HepG2 (cell line): ENCODE data around the gene PIK3R3. TPM values are rescaled to one million over a fixed set of nuclear protein-coding genes. Genes with fewer than 3 reads are reported as not detected.
"Not testable (repeated sequence)": the region's sequence is repeated elsewhere in the genome, so short reads cannot be mapped to it uniquely, and the experiment has no call there.

Experiments used
- ATAC-seq: fragments of 200-7000 bp; cut with Tn5 transposase; 3 replicates; pipeline ENCODE4 v1.9.1; 2020; ENCODE audit warnings: mild to moderate bottlenecking, moderate library complexity
- BruUV-seq: library from RNA; stranded (reverse); fragments of 400-500 nt; replicated peaks from 2 replicates; lab custom pipeline; 2021; lab: Mats Ljungman, UMichigan
- CTCF ChIA-PET: fragments of 300-600 bp; formaldehyde crosslinking; extraction: SDS; loops from one replicate; lab custom pipeline; 2021; ENCODE audit warnings: low total read pairs, inconsistent platforms, low intra/inter-chr PET ratio; lab: Yijun Ruan, JAX
- POLR2A ChIA-PET: fragments of 350-600 bp; sonication (Branson Sonifier 250); formaldehyde crosslinking; loops from one replicate; lab custom pipeline; 2020; ENCODE audit warnings: antibody characterized with exemption, inconsistent platforms; lab: Yijun Ruan, JAX
- DNase-seq: peaks from one replicate; pipeline ENCODE4 v3.0.0-alpha.2; 2015; ENCODE audit warnings: low spot score
- FAIRE-seq: peaks from 3 replicates; lab custom pipeline; 2011; peaks lifted over from hg19 to GRCh38; lab: Jason Lieb, UNC
- H2AFZ ChIP-seq: one replicate; pipeline ENCODE4 v1.6.1; 2011; ENCODE audit warnings: low read length, inconsistent platforms
- H3K27ac ChIP-seq: fragments of 300-600 bp; 3 replicates; pipeline ENCODE4 v1.8.0; 2011; ENCODE audit warnings: mixed run types, mild to moderate bottlenecking, mixed read lengths, low read length, inconsistent platforms; ENCODE audit not compliant: insufficient read depth; ENCODE audit errors: extremely low read length
- H3K27me3 ChIP-seq, 2 experiments: fragments of 200-600 bp in 1 of 2; 2 replicates in 1 of 2; 3 replicates in 1 of 2; pipeline versions ENCODE4 v1.6.0 to v1.8.0; 2011; ENCODE audit warnings: low read length in 2 of 2, mild to moderate bottlenecking in 2 of 2, moderate library complexity in 2 of 2, inconsistent platforms in 1 of 2; ENCODE audit not compliant: insufficient read depth in 2 of 2, control insufficient read depth in 1 of 2
- H3K36me3 ChIP-seq, 2 experiments: fragments of 200-600 bp in 1 of 2; replicated peaks in 1 of 2; 2 replicates in 1 of 2; 3 replicates in 1 of 2; pipeline versions ENCODE4 v1.5.1 to v1.8.0; 2011; ENCODE audit warnings: low read length in 2 of 2, inconsistent platforms in 1 of 2; ENCODE audit not compliant: insufficient read depth in 2 of 2, control insufficient read depth in 1 of 2
- H3K4me1 ChIP-seq: 2 replicates; pipeline ENCODE4 v1.5.1; 2012; ENCODE audit warnings: low read length, inconsistent platforms; ENCODE audit not compliant: insufficient read depth
- H3K4me2 ChIP-seq: 2 replicates; pipeline ENCODE4 v1.6.0; 2011; ENCODE audit warnings: low read depth, low read length, inconsistent platforms
- H3K4me3 ChIP-seq, 3 experiments: fragments of 200-600 bp in 1 of 3; sonication (generic), shearing (Covaris generic) in 1 of 3; replicated peaks in 1 of 3; 2 replicates each; pipeline ENCODE4 v1.5.1; 2011 to 2016; ENCODE audit warnings: low read length in 3 of 3, inconsistent platforms in 2 of 3, low read depth in 2 of 3, mild to moderate bottlenecking in 2 of 3, control low read depth in 1 of 3, mixed read lengths in 1 of 3; ENCODE audit not compliant: insufficient read depth in 1 of 3
- H3K79me2 ChIP-seq: one replicate; pipeline ENCODE4 v1.6.1; 2011; ENCODE audit warnings: low read length, inconsistent platforms; ENCODE audit not compliant: insufficient read depth
- H3K9ac ChIP-seq: 2 replicates; pipeline ENCODE4 v1.6.0; 2011; ENCODE audit warnings: mild to moderate bottlenecking, low read depth, low read length, inconsistent platforms; ENCODE audit not compliant: insufficient read depth
- H3K9me3 ChIP-seq: 2 replicates; pipeline ENCODE4 v1.5.1; 2012; ENCODE audit warnings: mild to moderate bottlenecking, low read length
- H4K20me1 ChIP-seq: 2 replicates; pipeline ENCODE4 v1.6.0; 2011; ENCODE audit warnings: inconsistent platforms, mild to moderate bottlenecking, low read length, moderate library complexity; ENCODE audit not compliant: insufficient read depth
- CEBPB ChIP-seq: IDR thresholded peaks from 2 replicates; pipeline ENCODE4 v1.6.1; 2011; ENCODE audit warnings: low read depth, low read length, improper control_type of control experiment, borderline replicate concordance
- IKZF1 ChIP-seq: fragments of 450-650 bp; IDR thresholded peaks from 2 replicates; pipeline ENCODE4 v1.7.1; 2016
- JUN ChIP-seq: sonication (generic); formaldehyde crosslinking; IDR thresholded peaks from 2 replicates; pipeline ENCODE4 v1.4.0; 2020; ENCODE audit warnings: mild to moderate bottlenecking, missing genetic modification reagents
- MBD4 ChIP-seq: IDR thresholded peaks from 2 replicates; pipeline ENCODE4 v1.6.1; 2012; ENCODE audit warnings: low read length, inconsistent platforms, borderline replicate concordance
- NR2F1 ChIP-seq, 2 experiments: fragments of 450-650 bp in 1 of 2; formaldehyde crosslinking in 1 of 2; IDR thresholded peaks; 2 replicates each; pipeline versions ENCODE4 v1.5.0 to v1.6.1; 2016 to 2020; ENCODE audit warnings: mild to moderate bottlenecking in 1 of 2, missing compliant biosample characterization in 1 of 2, missing genetic modification reagents in 1 of 2, moderate library complexity in 1 of 2
- WGBS: methylation state at CpG from one replicate; pipeline ENCODE4 v1.1.6; 2017; ENCODE audit warnings: low lambda C conversion rate; 5-methylcytosine and 5-hydroxymethylcytosine counted together
- in situ Hi-C: cut with HindIII; loops from 2 replicates; pipeline ENCODE4 v1.10.0; 2017; ENCODE audit warnings: low pct_unique_long_range_greater_than_20kb; ENCODE audit not compliant: extremely low pct_ligation_motif_present
- intact Hi-C: fragments of 100-400 bp; cut with micrococcal nuclease; formaldehyde crosslinking; loops from one replicate; pipeline ENCODE4 v1.10.0; 2022; ENCODE audit not compliant: unreplicated experiment
- polyA plus RNA-seq, 8 experiments: library from polyadenylated mRNA; depleted of rRNA in 3 of 8; stranded (reverse) in 7 of 8; unstranded in 1 of 8; fragments of >200 nt; fragmentation: Illumina TruSeq in 4 of 8; extraction: Trizol in 4 of 8; gene quantifications; 2 replicates each; pipeline versions ENCODE4 v1.2.1 to v1.2.3, GENCODE V29; 2011 to 2016; ENCODE audit warnings: low read depth in 4 of 8, missing spikeins in 1 of 8, mixed read lengths in 1 of 8; ENCODE audit not compliant: insufficient read depth in 1 of 8
- total RNA-seq, 5 experiments: library from RNA; depleted of rRNA; stranded (reverse); fragments of >200 nt; fragmentation: Illumina TruSeq; extraction: Trizol; gene quantifications; 2 replicates each; pipeline ENCODE4 v1.2.3, GENCODE V29; 2016; ENCODE audit warnings: low read depth in 1 of 5
- TF ChIP-seq, protein P1 (sequence below): sonication (generic); formaldehyde crosslinking; IDR thresholded peaks from 2 replicates; pipeline ENCODE4 v1.8.0; 2022; ENCODE audit warnings: low read depth, missing genetic modification reagents

PIK3R3 gene
- total and polyA plus RNA-seq, 2 of the 13 experiments (the other 11 are each of a cell fraction or from before 2014, with no cell fraction given) = 0.37 to 6.9 TPM

GRCh38 chr1:46096269-46097148 is 35.9 kb downstream of the PIK3R3 start:
- DNase-seq (no peak), ATAC-seq (no peak), FAIRE-seq (no peak)
- H4K20me1 ChIP-seq = no peaks in the 10 kb centered on the region
- H3K9ac ChIP-seq = no peak overlapping the region
- no peaks in the 10 kb centered on the region for H3K36me3 ChIP-seq
- H3K9me3 ChIP-seq = no peaks in the 10 kb centered on the region
- H3K27ac ChIP-seq = no peak overlapping the region
- no peaks in the 10 kb centered on the region for H3K4me1 ChIP-seq
- no peak overlapping the region for H3K4me3 ChIP-seq
- 76% methylated on average over 10 of the region's 10 CpGs for WGBS
- H2AFZ ChIP-seq = no peak overlapping the region
- no peaks in the 10 kb centered on the region for H3K27me3 ChIP-seq
- in situ Hi-C loops (no loop called here), intact Hi-C loops (no loop called here)
- BruUV-seq = no TSS peak
- no peak overlapping the region for H3K4me2 ChIP-seq
- POLR2A ChIA-PET = no interaction called here
- H3K79me2 ChIP-seq = no peaks in the 10 kb centered on the region
- TF ChIP-seq IKZF1 = no peak
- peak; percentile 59; the same call in 1 of the 2 replicates for TF ChIP-seq CEBPB
- no peak for TF ChIP-seq NR2F1 (CRISPR knock-in tag; IDR thresholded peaks at IDR 0.05)
- no peak for TF ChIP-seq MBD4
- TF ChIP-seq, protein P1, sequence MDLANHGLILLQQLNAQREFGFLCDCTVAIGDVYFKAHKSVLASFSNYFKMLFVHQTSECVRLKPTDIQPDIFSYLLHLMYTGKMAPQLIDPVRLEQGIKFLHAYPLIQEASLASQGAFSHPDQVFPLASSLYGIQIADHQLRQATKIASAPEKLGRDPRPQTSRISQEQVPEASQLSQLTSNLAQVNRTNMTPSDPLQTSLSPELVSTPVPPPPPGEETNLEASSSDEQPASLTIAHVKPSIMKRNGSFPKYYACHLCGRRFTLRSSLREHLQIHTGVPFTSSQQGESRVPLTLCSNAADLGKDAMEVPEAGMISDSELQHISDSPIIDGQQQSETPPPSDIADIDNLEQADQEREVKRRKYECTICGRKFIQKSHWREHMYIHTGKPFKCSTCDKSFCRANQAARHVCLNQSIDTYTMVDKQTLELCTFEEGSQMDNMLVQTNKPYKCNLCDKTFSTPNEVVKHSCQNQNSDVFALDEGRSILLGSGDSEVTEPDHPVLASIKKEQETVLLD (CRISPR knock-in tag) = no peak
- no peak for TF ChIP-seq JUN
- CTCF ChIA-PET = no interaction called here

GRCh38 chr1:46095110-46095509 is 37.3 kb downstream of the PIK3R3 start:
- H3K36me3 ChIP-seq, H3K27me3 ChIP-seq, H4K20me1 ChIP-seq, H3K27ac ChIP-seq, DNase-seq, H3K9ac ChIP-seq, H3K4me3 ChIP-seq, H3K4me1 ChIP-seq, H2AFZ ChIP-seq, POLR2A ChIA-PET, in situ Hi-C loops, CTCF ChIA-PET, H3K9me3 ChIP-seq, BruUV-seq, ATAC-seq, intact Hi-C loops, H3K4me2 ChIP-seq, H3K79me2 ChIP-seq, FAIRE-seq: not testable (repeated sequence)
- 98% methylated on average over 3 of the region's 3 CpGs for WGBS
